COLO829 (cell line): Measurements from ENCODE around the gene TMC2.
"Not testable (repeated sequence)": the region's sequence is repeated elsewhere in the genome, so short reads cannot be mapped to it uniquely, and the experiment has no call there.

Experiments
- DNase-seq: peaks from one replicate; pipeline ENCODE4 v3.0.0; 2012; ENCODE audit warnings: low spot score

Gene TMC2

GRCh38 chr20:2663364-2663886 is 127.1 kb downstream of the TMC2 start:
- DNase-seq = no peak

- peak; percentile 96 for DNase-seq
Observed at GRCh38 chr20:2663887-2664719, 127.7 kb downstream of the TMC2 start, which contains the start of gene IDH3B. Gene IDH3B, minus strand, starts transcription at chr20:2664216. Its CDS starts 28 bp downstream, at chr20:2664188.

- DNase-seq = no peak
Observed at GRCh38 chr20:2671977-2672376, 135.6 kb downstream of the TMC2 start.

GRCh38 chr20:2672446-2672845 is 136.1 kb downstream of the TMC2 start:
- no peak for DNase-seq

GRCh38 chr20:2673453-2673852 is 137.1 kb downstream of the TMC2 start:
- DNase-seq = no peak

- no peak for DNase-seq
Observed at GRCh38 chr20:2680046-2680445, 143.7 kb downstream of the TMC2 start.

- not testable (repeated sequence) for DNase-seq
Observed at GRCh38 chr20:2682040-2682439, 145.7 kb downstream of the TMC2 start.

GRCh38 chr20:2684817-2685216 is 148.4 kb downstream of the TMC2 start:
- DNase-seq = not testable (repeated sequence)

- DNase-seq = no peak
Observed at GRCh38 chr20:2687514-2687913, 151.1 kb downstream of the TMC2 start.

- peak; percentile 77 for DNase-seq
Observed at GRCh38 chr20:2688041-2688591, 151.7 kb downstream of the TMC2 start.

GRCh38 chr20:2690213-2690612 is 153.8 kb downstream of the TMC2 start:
- DNase-seq = no peak

GRCh38 chr20:2690718-2691117 is 154.3 kb downstream of the TMC2 start:
- DNase-seq = no peak

GRCh38 chr20:2691127-2691526 is 154.8 kb downstream of the TMC2 start:
- no peak for DNase-seq
